OCI-LY7 (cell line): Measurements from ENCODE around the gene ZBED4. TPM values are rescaled to one million over a fixed set of nuclear protein-coding genes. Genes with fewer than 3 reads are reported as not detected.

Experiments
- BruUV-seq: library from RNA; stranded (reverse); fragments of 400-500 nt; replicated peaks from 2 replicates; lab custom pipeline; 2021; lab: Mats Ljungman, UMichigan
- CTCF ChIA-PET: fragments of 300-600 bp; sonication (Branson Sonifier 250); formaldehyde crosslinking; loops from one replicate; lab custom pipeline; 2022; ENCODE audit warnings: antibody characterized with exemption; ENCODE audit not compliant: unreplicated experiment; lab: Charles Lee
- POLR2A ChIA-PET: fragments of 300-600 bp; sonication (Branson Sonifier 250); formaldehyde crosslinking; loops from one replicate; lab custom pipeline; 2022; ENCODE audit warnings: antibody characterized with exemption; lab: Charles Lee
- DNase-seq: peaks from one replicate; pipeline ENCODE4 v3.0.0-alpha.2; 2015; ENCODE audit warnings: low spot score
- H2AFZ ChIP-seq: fragments of 200-600 bp; sonication (generic), shearing (Covaris generic); 2 replicates; pipeline ENCODE4 v1.6.1; 2014; ENCODE audit warnings: mild to moderate bottlenecking, antibody characterized with exemption, low read length, moderate library complexity
- H3K27ac ChIP-seq: fragments of 200-600 bp; sonication (generic); 2 replicates; pipeline ENCODE4 v1.5.1; 2014; ENCODE audit warnings: mixed run types, low read depth, mild to moderate bottlenecking, moderate library complexity, low read length, inconsistent platforms; ENCODE audit not compliant: poor library complexity, severe bottlenecking
- H3K36me3 ChIP-seq: fragments of 200-600 bp; sonication (generic); 2 replicates; pipeline ENCODE4 v1.6.1; 2014; ENCODE audit warnings: mild to moderate bottlenecking, antibody characterized with exemption, low read length, moderate library complexity, mixed read lengths; ENCODE audit not compliant: insufficient read depth
- H3K4me1 ChIP-seq: fragments of 200-600 bp; sonication (generic); 2 replicates; pipeline ENCODE4 v1.5.1; 2014; ENCODE audit warnings: mild to moderate bottlenecking, low read length; ENCODE audit not compliant: insufficient read depth, poor library complexity, severe bottlenecking
- H3K4me2 ChIP-seq: fragments of 200-600 bp; sonication (generic); 2 replicates; pipeline ENCODE4 v1.6.1; 2014; ENCODE audit warnings: mild to moderate bottlenecking, low read length
- H3K4me3 ChIP-seq: fragments of 200-600 bp; sonication (generic); 2 replicates; pipeline ENCODE4 v1.5.1; 2014; ENCODE audit warnings: mild to moderate bottlenecking, low read depth, low read length; ENCODE audit not compliant: poor library complexity, severe bottlenecking
- H3K79me2 ChIP-seq: fragments of 200-600 bp; sonication (generic); 2 replicates; pipeline ENCODE4 v1.6.1; 2016; ENCODE audit warnings: low read depth, mild to moderate bottlenecking, low read length, moderate library complexity, mixed read lengths; ENCODE audit not compliant: insufficient read depth
- H3K9me2 ChIP-seq: fragments of 200-600 bp; sonication (generic); 2 replicates; pipeline ENCODE4 v1.6.1; 2016; ENCODE audit warnings: mild to moderate bottlenecking, low read length, mixed read lengths; ENCODE audit not compliant: insufficient read depth
- H3K9me3 ChIP-seq: fragments of 200-600 bp; sonication (generic); 2 replicates; pipeline ENCODE4 v1.6.1; 2014; ENCODE audit warnings: mild to moderate bottlenecking, mixed run types, low read length, mixed read lengths
- H4K20me1 ChIP-seq: fragments of 200-600 bp; sonication (generic); 2 replicates; pipeline ENCODE4 v1.6.1; 2014; ENCODE audit warnings: mild to moderate bottlenecking, antibody characterized with exemption, low read length, moderate library complexity, mixed read lengths; ENCODE audit not compliant: insufficient read depth
- EZH2phosphoT487 ChIP-seq: fragments of 200-600 bp; sonication (generic); IDR thresholded peaks from 2 replicates; pipeline ENCODE4 v1.6.1; 2018; ENCODE audit warnings: low read depth, borderline replicate concordance, mild to moderate bottlenecking, mixed run types, antibody characterized with exemption, low read length, moderate library complexity, mixed read lengths
- intact Hi-C: fragments of 100-400 bp; cut with micrococcal nuclease; formaldehyde crosslinking; loops from one replicate; pipeline ENCODE4 v1.10.0; 2022; ENCODE audit not compliant: unreplicated experiment
- total RNA-seq, 2 experiments: library from RNA; depleted of rRNA in 1 of 2; stranded (reverse); fragments of >200 nt in 1 of 2; shearing (Covaris generic) in 1 of 2; gene quantifications; 2 replicates each; pipeline ENCODE4 v1.2.3, GENCODE V29; 2014 to 2022
- TF ChIP-seq, protein P1 (sequence below): fragments of 200-600 bp; sonication (generic); conservative IDR thresholded peaks from 2 replicates; pipeline ENCODE4 v1.5.1; 2014; ENCODE audit warnings: mild to moderate bottlenecking, antibody characterized with exemption, low read length, moderate library complexity, mixed read lengths

The ZBED4 gene
- total RNA-seq, 2 experiments from 2014 or later = 30.4 to 31.6 TPM

GRCh38 chr22:49848690-49849160, 4.9 kb upstream of the ZBED4 start:
- ChIA-PET POLR2A (no interaction called here), CTCF (no interaction called here)
- no peak for TF ChIP-seq EZH2phosphoT487
- TF ChIP-seq, protein P1, sequence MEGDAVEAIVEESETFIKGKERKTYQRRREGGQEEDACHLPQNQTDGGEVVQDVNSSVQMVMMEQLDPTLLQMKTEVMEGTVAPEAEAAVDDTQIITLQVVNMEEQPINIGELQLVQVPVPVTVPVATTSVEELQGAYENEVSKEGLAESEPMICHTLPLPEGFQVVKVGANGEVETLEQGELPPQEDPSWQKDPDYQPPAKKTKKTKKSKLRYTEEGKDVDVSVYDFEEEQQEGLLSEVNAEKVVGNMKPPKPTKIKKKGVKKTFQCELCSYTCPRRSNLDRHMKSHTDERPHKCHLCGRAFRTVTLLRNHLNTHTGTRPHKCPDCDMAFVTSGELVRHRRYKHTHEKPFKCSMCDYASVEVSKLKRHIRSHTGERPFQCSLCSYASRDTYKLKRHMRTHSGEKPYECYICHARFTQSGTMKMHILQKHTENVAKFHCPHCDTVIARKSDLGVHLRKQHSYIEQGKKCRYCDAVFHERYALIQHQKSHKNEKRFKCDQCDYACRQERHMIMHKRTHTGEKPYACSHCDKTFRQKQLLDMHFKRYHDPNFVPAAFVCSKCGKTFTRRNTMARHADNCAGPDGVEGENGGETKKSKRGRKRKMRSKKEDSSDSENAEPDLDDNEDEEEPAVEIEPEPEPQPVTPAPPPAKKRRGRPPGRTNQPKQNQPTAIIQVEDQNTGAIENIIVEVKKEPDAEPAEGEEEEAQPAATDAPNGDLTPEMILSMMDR = no peak
- Histone ChIP-seq H3K27ac (no peak overlapping the region), H3K4me1 (peaks cover 10% of the 10 kb centered on the region), H3K9me2 (no peaks in the 10 kb centered on the region), H3K9me3 (no peaks in the 10 kb centered on the region), H2AFZ (no peak overlapping the region), H3K4me3 (no peak overlapping the region), H3K79me2 (no peaks in the 10 kb centered on the region), H3K36me3 (no peaks in the 10 kb centered on the region), H4K20me1 (no peaks in the 10 kb centered on the region), H3K4me2 (no peak overlapping the region)
- intact Hi-C loops = no loop called here
- BruUV-seq = no TSS peak
- DNase-seq = no peak

- CTCF ChIA-PET = no interaction called here
Observed at GRCh38 chr22:49849161-49850020, 4.3 kb upstream of the ZBED4 start.

More at GRCh38 chr22:49849161-49850020, 4.3 kb upstream of the ZBED4 start:
- no peak overlapping the region for H3K4me3 ChIP-seq
- H3K9me3 ChIP-seq = no peaks in the 10 kb centered on the region
- no peaks in the 10 kb centered on the region for H3K36me3 ChIP-seq
- H3K4me1 ChIP-seq = peaks cover 10% of the 10 kb centered on the region
- no TSS peak for BruUV-seq
- no peaks in the 10 kb centered on the region for H3K9me2 ChIP-seq
- H3K4me2 ChIP-seq = no peak overlapping the region
- intact Hi-C loops = no loop called here
- no peak overlapping the region for H2AFZ ChIP-seq
- POLR2A ChIA-PET = no interaction called here
- no peaks in the 10 kb centered on the region for H4K20me1 ChIP-seq
- no peak for DNase-seq
- no peak for TF ChIP-seq EZH2phosphoT487
- TF ChIP-seq, protein P1 = no peak
- H3K27ac ChIP-seq = no peak overlapping the region
- H3K79me2 ChIP-seq = peaks cover 2% of the 10 kb centered on the region; the same call in 1 of the 2 replicates
